Astrocyte of the cerebellum (primary cell): ENCODE data around the gene GP2.

Source experiments
- DNase-seq: peaks from one replicate; pipeline ENCODE4 v3.0.0-alpha.2; 2011; ENCODE audit warnings: low read depth
- H3K4me3 ChIP-seq: 2 replicates; pipeline ENCODE4 v1.5.1; 2011; ENCODE audit warnings: mild to moderate bottlenecking, low read depth, low read length, moderate library complexity
- CTCF ChIP-seq: IDR thresholded peaks from 2 replicates; pipeline ENCODE4 v1.5.1; 2012; ENCODE audit warnings: low read length, low read depth, moderate library complexity, mild to moderate bottlenecking; ENCODE audit errors: missing control alignments
- in situ Hi-C: cut with HindIII; loops from 2 replicates; pipeline ENCODE4 v1.10.0; 2017; ENCODE audit warnings: low sequenced_read_pairs

GP2 gene

DNA sequence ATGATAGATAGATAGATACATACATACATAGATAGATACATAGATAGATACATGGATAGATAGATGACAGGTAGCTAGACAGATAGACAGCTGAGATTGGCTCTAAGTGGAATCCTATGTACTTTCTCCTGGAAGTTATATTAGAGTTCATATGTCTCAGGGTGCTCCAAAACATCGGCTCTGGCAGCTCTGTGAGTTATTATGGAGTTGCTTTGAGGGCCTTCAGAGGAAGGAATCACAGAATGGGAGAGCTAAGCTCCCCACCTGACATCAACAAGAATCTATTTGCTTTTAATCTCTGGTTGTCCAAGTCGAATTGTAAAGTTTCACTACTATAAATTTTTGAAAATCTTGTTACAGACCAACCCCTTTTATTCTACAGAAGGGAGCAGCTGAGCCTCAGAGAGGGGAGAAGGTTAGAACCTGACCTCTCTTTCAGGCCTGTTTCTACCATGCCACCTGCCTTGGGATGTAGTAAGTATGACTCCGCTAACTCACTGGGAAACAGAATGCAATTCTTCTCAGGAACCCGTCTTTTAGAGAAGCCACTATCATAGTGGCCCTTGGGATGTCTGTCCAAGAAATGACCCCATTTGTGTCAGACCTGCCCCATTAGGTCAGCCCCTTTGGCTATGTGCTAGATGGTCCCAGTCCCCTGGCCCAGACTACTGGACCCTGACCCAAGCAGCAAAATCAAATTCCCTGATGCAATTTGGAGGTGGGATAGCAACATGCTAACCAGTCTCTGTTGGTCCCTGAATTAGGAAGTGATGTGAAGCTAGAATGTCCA, 18.3 kb downstream of the GP2 start:
- H3K4me3 ChIP-seq, result no peak overlapping the region
- DNase-seq, result no peak
- in situ Hi-C loops, result no loop called here
- no peak for TF ChIP-seq CTCF

DNA sequence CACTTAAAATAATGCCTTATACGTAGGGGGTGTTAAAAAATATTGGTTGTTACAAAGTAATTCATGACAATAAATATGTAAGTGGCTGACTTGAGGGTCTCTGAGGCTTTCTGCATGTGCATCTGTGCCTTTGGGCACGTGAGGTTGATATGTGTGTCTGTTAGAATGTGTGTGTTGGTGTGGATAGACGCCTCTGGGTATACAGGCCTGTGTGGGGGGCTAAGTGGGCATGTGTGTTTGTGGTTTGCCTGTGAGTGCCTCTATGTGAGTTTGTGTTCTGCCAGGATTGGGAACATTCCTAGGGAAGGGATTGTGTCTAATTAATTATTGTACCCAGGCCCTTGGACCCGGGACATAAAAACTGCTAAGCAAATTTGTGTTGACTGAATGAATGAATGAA, 19.0 kb downstream of the GP2 start:
- DNase-seq, result no peak
- no peak overlapping the region for H3K4me3 ChIP-seq
- no peak for TF ChIP-seq CTCF
- in situ Hi-C loops, result no loop called here

DNA sequence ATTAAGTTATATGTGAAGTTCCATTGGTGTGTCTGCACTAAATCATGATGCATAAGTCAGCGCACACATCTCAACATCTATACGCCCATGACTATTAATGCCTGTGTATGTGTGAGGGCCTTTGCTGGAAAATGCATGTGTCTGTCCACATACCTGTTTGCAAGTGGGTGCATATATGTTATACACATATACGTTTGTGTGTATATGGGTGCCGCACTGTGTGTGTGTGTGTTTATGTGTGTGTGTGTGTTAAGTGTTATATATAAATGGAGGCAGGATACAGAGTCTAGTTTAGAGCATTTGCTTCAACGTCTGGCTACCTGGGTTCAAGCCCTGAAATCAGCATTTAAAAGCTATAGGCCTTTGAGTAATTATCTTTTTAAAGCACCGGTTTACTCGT, 19.5 kb downstream of the GP2 start:
- in situ Hi-C loops, result no loop called here
- H3K4me3 ChIP-seq, result no peak overlapping the region
- TF ChIP-seq CTCF, result no peak
- no peak for DNase-seq

GRCh38 chr16:20307240-20307671, 20.1 kb downstream of the GP2 start:
- H3K4me3 ChIP-seq, result no peak overlapping the region
- no peak for TF ChIP-seq CTCF
- no peak for DNase-seq
- in situ Hi-C loops, result no loop called here

DNA sequence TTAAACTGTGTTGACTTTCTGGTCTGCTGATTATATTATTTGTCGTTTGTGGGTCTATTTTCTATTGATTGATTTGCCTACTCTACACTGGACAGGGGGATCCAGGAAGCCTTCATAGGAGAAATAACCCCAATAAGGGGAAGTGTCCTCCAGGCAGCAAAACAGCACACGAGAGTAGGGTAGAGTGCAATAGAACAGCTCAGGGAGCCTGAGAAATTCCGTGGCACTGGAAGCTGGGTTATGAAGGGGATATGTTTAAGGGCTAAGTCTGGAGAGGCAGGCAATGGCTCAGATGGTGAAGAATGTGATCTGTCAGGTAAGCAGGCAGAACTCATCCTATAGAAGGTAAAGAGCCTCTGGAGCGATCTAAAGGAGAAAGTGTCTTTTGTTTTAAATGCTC, 20.9 kb downstream of the GP2 start:
- no peak for DNase-seq
- no peak for TF ChIP-seq CTCF
- in situ Hi-C loops, result no loop called here
- H3K4me3 ChIP-seq, result no peak overlapping the region

- DNase-seq, result no peak
- in situ Hi-C loops, result no loop called here
- no peak overlapping the region for H3K4me3 ChIP-seq
- TF ChIP-seq CTCF, result no peak
Observed at GRCh38 chr16:20303012-20303411, 24.3 kb downstream of the GP2 start.
